ENCODE data around the gene LRBA.
"Not testable (repeated sequence)": the region's sequence is repeated elsewhere in the genome, so short reads cannot be mapped to it uniquely, and the experiment has no call there.

Gene LRBA

DNA sequence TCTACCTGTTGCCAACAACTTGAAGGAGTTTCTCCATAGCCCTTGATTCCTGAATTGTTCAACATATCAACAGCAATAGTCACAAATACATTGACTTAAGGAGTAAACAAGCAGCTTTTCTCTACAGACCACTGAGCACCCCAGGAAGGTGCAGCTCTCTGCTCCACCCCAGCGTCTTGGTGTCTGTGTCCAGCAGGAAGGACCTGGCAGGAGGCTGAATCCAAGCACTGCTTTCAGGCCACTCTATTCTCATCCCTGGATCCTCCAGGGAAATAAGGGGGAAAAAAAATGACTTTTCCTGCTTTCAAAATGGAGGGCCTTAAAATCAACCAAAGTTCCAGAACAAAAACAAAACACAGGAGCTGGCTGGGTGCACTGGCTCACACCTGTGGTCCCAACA is 593.5 kb downstream of the LRBA start:
- no peak overlapping the region for H3K4me3 Mint-ChIP-seq
- H3K4me1 Mint-ChIP-seq: no peaks in the 10 kb centered on the region
- H3K36me3 Mint-ChIP-seq: peaks cover 11% of the 10 kb centered on the region
- no peak overlapping the region for H3K27ac Mint-ChIP-seq
- DNase-seq (ENCODE audit: low spot score in 2 of 2): no peak
- no peak for ATAC-seq (ENCODE audit: low read depth)
- no peaks in the 10 kb centered on the region for H3K27me3 Mint-ChIP-seq
- no peaks in the 10 kb centered on the region for H3K9me3 Mint-ChIP-seq

DNA sequence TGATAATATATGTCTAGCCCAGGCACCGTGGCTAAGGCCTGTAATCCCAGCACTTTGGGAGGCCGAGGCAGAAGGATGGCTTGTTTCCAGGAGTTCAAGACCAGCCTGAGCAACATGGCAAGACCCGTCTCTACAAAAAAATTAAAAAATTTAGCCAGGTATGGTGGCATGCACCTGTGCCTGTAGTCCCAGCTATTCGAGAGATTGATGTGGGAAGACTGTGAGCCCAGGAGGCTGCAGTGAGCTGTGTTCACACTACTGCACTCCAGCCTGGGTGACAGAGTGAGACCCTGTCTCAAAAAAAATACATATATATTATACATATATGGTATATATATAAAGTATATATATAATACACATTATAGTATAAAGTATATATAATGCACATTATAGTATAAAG is 595.1 kb downstream of the LRBA start:
- peaks cover 14% of the 10 kb centered on the region for H3K36me3 Mint-ChIP-seq
- DNase-seq (ENCODE audit: low spot score in 2 of 2): no peak
- H3K27me3 Mint-ChIP-seq: no peaks in the 10 kb centered on the region
- H3K27ac Mint-ChIP-seq: no peak overlapping the region
- no peak overlapping the region for H3K4me3 Mint-ChIP-seq
- H3K4me1 Mint-ChIP-seq: no peaks in the 10 kb centered on the region
- no peak for ATAC-seq (ENCODE audit: low read depth)
- H3K9me3 Mint-ChIP-seq: no peaks in the 10 kb centered on the region

- peaks cover 15% of the 10 kb centered on the region for H3K36me3 Mint-ChIP-seq
- no peaks in the 10 kb centered on the region for H3K27me3 Mint-ChIP-seq
- H3K4me3 Mint-ChIP-seq: no peak overlapping the region
Measured at GRCh38 chr4:150418757-150419410, 596.2 kb downstream of the LRBA start.

DNA sequence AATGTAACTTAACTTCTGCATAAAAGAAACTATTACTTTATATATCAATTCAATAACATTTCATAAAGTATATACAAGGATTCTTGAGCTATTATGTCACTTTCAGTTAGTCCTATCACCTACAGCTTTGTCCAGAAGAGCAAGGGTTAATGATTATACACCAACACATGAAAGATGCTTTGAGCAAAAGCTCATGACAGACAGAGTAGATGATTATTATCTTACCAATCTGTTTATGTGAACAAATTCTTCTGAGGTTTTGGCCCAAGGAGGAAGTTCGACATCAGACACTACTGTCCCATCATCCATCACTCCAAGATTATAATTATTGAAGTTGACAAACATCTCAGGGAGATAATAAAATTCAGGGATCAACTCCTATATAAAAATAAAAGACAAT is 599.9 kb downstream of the LRBA start:
- Mint-ChIP-seq H3K36me3 (peaks cover 16% of the 10 kb centered on the region), H3K9me3 (no peaks in the 10 kb centered on the region), H3K27ac (no peak overlapping the region), H3K27me3 (no peaks in the 10 kb centered on the region), H3K4me3 (no peak overlapping the region), H3K4me1 (no peaks in the 10 kb centered on the region)
- no peak for DNase-seq (ENCODE audit: low spot score in 2 of 2)
- ATAC-seq (ENCODE audit: low read depth): no peak

More at GRCh38 chr4:150418757-150419410, 596.2 kb downstream of the LRBA start:
- DNase-seq (ENCODE audit: low spot score in 2 of 2) (no peak), ATAC-seq (ENCODE audit: low read depth) (no peak)
- Mint-ChIP-seq H3K4me1 (no peaks in the 10 kb centered on the region), H3K9me3 (no peaks in the 10 kb centered on the region), H3K27ac (no peak overlapping the region)

DNA sequence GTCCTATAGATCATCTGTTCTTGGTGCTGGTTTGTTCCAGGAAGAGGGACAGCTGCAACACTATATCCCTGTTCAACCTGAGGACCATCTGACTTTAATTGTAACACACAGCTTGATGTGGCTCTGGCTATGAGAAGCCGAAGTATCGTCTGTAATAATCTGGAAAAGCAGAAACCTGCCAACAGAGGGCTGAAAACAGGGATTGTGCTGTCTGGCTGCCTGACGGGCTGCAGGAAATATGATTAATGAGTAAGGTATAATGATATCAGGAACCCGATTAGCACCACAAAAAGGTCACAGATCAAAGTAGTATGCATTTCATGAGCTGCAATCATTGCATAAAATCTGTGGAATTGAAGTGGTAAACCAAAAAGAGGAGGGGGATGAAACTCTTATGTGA is 603.6 kb downstream of the LRBA start:
- no peaks in the 10 kb centered on the region for H3K4me1 Mint-ChIP-seq
- no peak overlapping the region for H3K4me3 Mint-ChIP-seq
- ATAC-seq (ENCODE audit: low read depth) (no peak), DNase-seq (ENCODE audit: low spot score in 2 of 2) (no peak)
- H3K27ac Mint-ChIP-seq: no peak overlapping the region
- no peaks in the 10 kb centered on the region for H3K27me3 Mint-ChIP-seq
- H3K9me3 Mint-ChIP-seq: no peaks in the 10 kb centered on the region
- peaks cover 23% of the 10 kb centered on the region for H3K36me3 Mint-ChIP-seq

GRCh38 chr4:150402871-150403272 is 612.2 kb downstream of the LRBA start:
- DNase-seq (ENCODE audit: low spot score in 2 of 2): no peak

GRCh38 chr4:150401083-150401687 is 613.9 kb downstream of the LRBA start:
- H3K27me3 Mint-ChIP-seq: no peaks in the 10 kb centered on the region
- ATAC-seq (ENCODE audit: low read depth): no peak
- no peak for DNase-seq (ENCODE audit: low spot score in 2 of 2)
- no peaks in the 10 kb centered on the region for H3K9me3 Mint-ChIP-seq
- no peak overlapping the region for H3K4me3 Mint-ChIP-seq
- H3K4me1 Mint-ChIP-seq: peaks cover 2% of the 10 kb centered on the region
- H3K27ac Mint-ChIP-seq: no peak overlapping the region
- H3K36me3 Mint-ChIP-seq: peaks cover 25% of the 10 kb centered on the region

More at GRCh38 chr4:150402871-150403272, 612.2 kb downstream of the LRBA start:
- peak; percentile 47 for ATAC-seq (ENCODE audit: low read depth)
- Mint-ChIP-seq H3K27ac (no peak overlapping the region), H3K9me3 (no peaks in the 10 kb centered on the region), H3K36me3 (peaks cover 33% of the 10 kb centered on the region), H3K27me3 (no peaks in the 10 kb centered on the region), H3K4me1 (peaks cover 2% of the 10 kb centered on the region), H3K4me3 (no peak overlapping the region)

DNA sequence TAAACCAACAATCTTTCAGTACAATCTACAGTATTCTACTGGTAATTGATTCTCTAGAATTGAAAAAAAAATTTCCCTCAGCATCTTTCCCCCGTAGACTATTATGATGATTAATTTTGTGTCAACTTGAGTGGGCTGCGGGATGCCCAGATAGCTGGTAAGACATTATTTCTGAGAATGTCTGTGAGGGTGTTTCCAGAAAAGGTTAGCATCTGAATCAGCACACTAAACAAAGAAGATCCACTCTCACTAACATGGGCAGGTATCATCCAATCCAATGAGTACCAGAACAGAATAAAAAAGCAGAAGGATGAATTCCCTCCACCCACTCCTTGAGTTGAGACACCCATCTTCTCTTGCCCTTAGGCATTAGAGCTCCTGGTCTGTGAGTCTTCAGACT is 619.2 kb downstream of the LRBA start:
- DNase-seq (ENCODE audit: low spot score in 2 of 2) (no peak), ATAC-seq (ENCODE audit: low read depth) (no peak)
- H3K9me3 Mint-ChIP-seq: peaks cover 4% of the 10 kb centered on the region
- no peaks in the 10 kb centered on the region for H3K4me1 Mint-ChIP-seq
- H3K27ac Mint-ChIP-seq: no peak overlapping the region
- no peak overlapping the region for H3K4me3 Mint-ChIP-seq
- H3K36me3 Mint-ChIP-seq: peaks cover 41% of the 10 kb centered on the region
- H3K27me3 Mint-ChIP-seq: no peaks in the 10 kb centered on the region

DNA sequence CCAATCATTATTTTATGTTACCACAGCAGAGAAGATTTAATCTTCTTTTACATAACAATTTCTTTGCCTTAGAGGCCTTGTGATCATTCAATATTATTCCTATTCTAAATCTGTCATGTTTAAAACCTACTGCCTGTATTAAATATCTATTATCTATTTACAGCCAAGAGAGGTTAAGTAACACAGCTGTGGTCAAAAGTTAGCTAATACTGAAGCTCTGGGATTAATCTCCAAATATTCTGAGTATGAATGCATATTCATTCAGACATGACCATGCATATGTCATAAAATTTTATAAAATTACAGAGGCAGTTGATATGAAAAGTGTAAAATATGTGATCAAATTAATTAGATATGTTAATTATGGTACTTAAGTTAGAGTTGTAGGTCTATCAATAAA is 621.0 kb downstream of the LRBA start:
- H3K4me1 Mint-ChIP-seq: no peaks in the 10 kb centered on the region
- H3K27me3 Mint-ChIP-seq: no peaks in the 10 kb centered on the region
- DNase-seq (ENCODE audit: low spot score in 2 of 2) (no peak), ATAC-seq (ENCODE audit: low read depth) (no peak)
- H3K36me3 Mint-ChIP-seq: peaks cover 36% of the 10 kb centered on the region
- peaks cover 4% of the 10 kb centered on the region for H3K9me3 Mint-ChIP-seq
- H3K27ac Mint-ChIP-seq: no peak overlapping the region
- H3K4me3 Mint-ChIP-seq: no peak overlapping the region

GRCh38 chr4:150391052-150391451 is 624.0 kb downstream of the LRBA start:
- peaks cover 43% of the 10 kb centered on the region for H3K36me3 Mint-ChIP-seq

DNA sequence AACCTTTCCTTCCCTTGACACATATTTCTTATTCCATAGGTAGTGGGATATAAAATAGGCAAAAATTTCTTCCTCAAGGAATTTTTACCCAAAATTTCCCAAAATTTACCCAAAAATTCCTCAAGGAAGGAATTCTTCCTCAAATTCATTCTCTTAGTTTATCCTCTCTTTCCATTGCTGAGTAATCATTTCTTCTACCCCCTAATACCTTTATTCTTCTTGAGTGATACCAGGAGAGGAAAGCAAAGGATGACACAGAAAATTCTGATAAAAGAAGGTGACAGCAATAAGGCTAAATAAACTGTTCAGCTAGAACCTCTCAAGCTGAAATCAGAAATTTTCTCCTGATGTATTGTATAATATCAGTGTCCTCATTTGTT is 624.6 kb downstream of the LRBA start:
- Mint-ChIP-seq H3K27ac (peak overlapping the region; percentile 1), H3K4me1 (peaks cover 4% of the 10 kb centered on the region), H3K4me3 (no peak overlapping the region), H3K27me3 (no peaks in the 10 kb centered on the region), H3K9me3 (peaks cover 4% of the 10 kb centered on the region), H3K36me3 (peaks cover 43% of the 10 kb centered on the region)
- DNase-seq (ENCODE audit: low spot score in 2 of 2) (no peak), ATAC-seq (ENCODE audit: low read depth) (no peak)

More at GRCh38 chr4:150391052-150391451, 624.0 kb downstream of the LRBA start:
- H3K9me3 Mint-ChIP-seq: peaks cover 4% of the 10 kb centered on the region
- peaks cover 4% of the 10 kb centered on the region for H3K4me1 Mint-ChIP-seq
- no peak for DNase-seq (ENCODE audit: low spot score in 2 of 2)
- H3K4me3 Mint-ChIP-seq: no peak overlapping the region
- peak overlapping the region; percentile 1 for H3K27ac Mint-ChIP-seq
- no peaks in the 10 kb centered on the region for H3K27me3 Mint-ChIP-seq
- ATAC-seq (ENCODE audit: low read depth): no peak

GRCh38 chr4:150389896-150390530 is 625.1 kb downstream of the LRBA start:
- Mint-ChIP-seq H3K9me3 (peaks cover 4% of the 10 kb centered on the region), H3K36me3 (peaks cover 41% of the 10 kb centered on the region), H3K4me3 (no peak overlapping the region), H3K27me3 (no peaks in the 10 kb centered on the region), H3K4me1 (peaks cover 4% of the 10 kb centered on the region), H3K27ac (peak overlapping the region; percentile 1)
- DNase-seq (ENCODE audit: low spot score in 2 of 2) (no peak), ATAC-seq (ENCODE audit: low read depth) (no peak)

DNA sequence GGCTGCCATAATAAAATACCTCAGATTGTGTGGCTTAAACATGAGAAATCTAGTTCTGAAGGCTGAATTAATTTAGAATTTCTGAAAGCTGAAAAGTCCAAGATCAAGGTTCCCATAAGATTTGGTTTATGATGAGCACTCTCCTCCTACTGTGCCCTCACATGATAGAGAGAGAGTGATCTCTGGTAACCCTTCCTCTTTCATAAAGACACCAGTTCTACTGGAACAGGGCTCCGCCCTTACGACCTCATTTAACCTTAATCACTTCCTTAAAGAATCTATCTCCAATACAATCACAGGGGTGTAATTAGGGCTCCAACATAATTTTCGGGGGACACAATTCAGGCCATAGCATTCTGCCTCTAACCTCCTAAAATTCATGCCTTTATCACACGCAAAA is 627.1 kb downstream of the LRBA start:
- ATAC-seq (ENCODE audit: low read depth): peak; percentile 39
- peaks cover 4% of the 10 kb centered on the region for H3K4me1 Mint-ChIP-seq
- no peak overlapping the region for H3K27ac Mint-ChIP-seq
- no peaks in the 10 kb centered on the region for H3K27me3 Mint-ChIP-seq
- DNase-seq (ENCODE audit: low spot score in 2 of 2): no peak
- H3K4me3 Mint-ChIP-seq: no peak overlapping the region
- H3K36me3 Mint-ChIP-seq: peaks cover 35% of the 10 kb centered on the region
- no peaks in the 10 kb centered on the region for H3K9me3 Mint-ChIP-seq

DNA sequence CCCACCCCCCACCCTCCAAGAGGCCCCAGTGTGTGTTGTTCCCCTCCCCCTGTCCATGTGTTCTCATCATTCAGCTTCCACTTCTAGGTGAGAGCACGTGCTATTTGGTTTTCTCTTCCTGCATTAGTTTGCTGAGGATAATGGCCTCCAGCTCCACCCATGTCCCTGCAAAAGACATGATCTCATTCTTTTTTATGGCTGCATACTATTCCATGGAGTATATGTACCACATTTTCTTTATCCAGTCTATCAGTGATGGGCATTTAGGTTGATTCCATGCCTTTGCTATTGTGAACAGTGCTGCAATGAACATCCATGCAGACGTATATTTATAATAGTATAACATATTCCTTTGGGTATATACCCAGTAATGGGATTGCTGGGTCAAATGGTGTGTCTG is 628.7 kb downstream of the LRBA start:
- H3K4me3 Mint-ChIP-seq; H3K27ac Mint-ChIP-seq; DNase-seq (ENCODE audit: low spot score in 2 of 2); H3K4me1 Mint-ChIP-seq; ATAC-seq (ENCODE audit: low read depth); H3K9me3 Mint-ChIP-seq; H3K27me3 Mint-ChIP-seq: not testable (repeated sequence)
- H3K36me3 Mint-ChIP-seq: peaks cover 26% of the 10 kb centered on the region
